Left ventricle myocardium inferior (tissue), 1 donor: Measurements from ENCODE around the gene WNT4. TPM values are rescaled to one million over a fixed set of nuclear protein-coding genes. Genes with fewer than 3 reads are reported as not detected.

Experiments
- DNase-seq: peaks from one replicate; pipeline ENCODE4 v3.0.0-alpha.2; 2020
- H3K27ac ChIP-seq: fragments of 200-600 bp; replicated peaks from 2 replicates; pipeline ENCODE4 v1.8.0; 2021
- H3K27me3 ChIP-seq: fragments of 200-600 bp; 2 replicates; pipeline ENCODE4 v1.8.0; 2021; ENCODE audit warnings: low read depth
- H3K36me3 ChIP-seq: fragments of 200-600 bp; 2 replicates; pipeline ENCODE4 v1.8.0; 2021
- H3K4me1 ChIP-seq: fragments of 200-600 bp; 2 replicates; pipeline ENCODE4 v1.8.0; 2021
- H3K4me3 ChIP-seq: fragments of 200-600 bp; 2 replicates; pipeline ENCODE4 v1.8.0; 2021; ENCODE audit warnings: mild to moderate bottlenecking, moderate library complexity
- H3K9me3 ChIP-seq: fragments of 200-600 bp; replicated peaks from 2 replicates; pipeline ENCODE4 v1.8.0; 2021
- intact Hi-C: fragments of 100-400 bp; cut with micrococcal nuclease; formaldehyde crosslinking; loops from one replicate; pipeline ENCODE4 v1.11.0; 2022
- total RNA-seq: library from RNA; stranded (reverse); fragmentation: NEBNext Ultra II Directional; extraction: Animal tissue kit (Norgen Biotek cat#: 25700); gene quantifications from one replicate; pipeline ENCODE4 v1.2.1, GENCODE V29; 2021
- TF ChIP-seq, protein P1 (sequence below): fragments of 200-600 bp; IDR thresholded peaks from 2 replicates; pipeline ENCODE4 v1.8.0; 2021; ENCODE audit warnings: antibody characterized with exemption, mild to moderate bottlenecking, borderline replicate concordance
- donor health status: DM: no; HTN: yes; CAD: no; lungs with severe emphysema.

Gene WNT4
- total RNA-seq, 1 donor from 2014 or later: not detected

DNA sequence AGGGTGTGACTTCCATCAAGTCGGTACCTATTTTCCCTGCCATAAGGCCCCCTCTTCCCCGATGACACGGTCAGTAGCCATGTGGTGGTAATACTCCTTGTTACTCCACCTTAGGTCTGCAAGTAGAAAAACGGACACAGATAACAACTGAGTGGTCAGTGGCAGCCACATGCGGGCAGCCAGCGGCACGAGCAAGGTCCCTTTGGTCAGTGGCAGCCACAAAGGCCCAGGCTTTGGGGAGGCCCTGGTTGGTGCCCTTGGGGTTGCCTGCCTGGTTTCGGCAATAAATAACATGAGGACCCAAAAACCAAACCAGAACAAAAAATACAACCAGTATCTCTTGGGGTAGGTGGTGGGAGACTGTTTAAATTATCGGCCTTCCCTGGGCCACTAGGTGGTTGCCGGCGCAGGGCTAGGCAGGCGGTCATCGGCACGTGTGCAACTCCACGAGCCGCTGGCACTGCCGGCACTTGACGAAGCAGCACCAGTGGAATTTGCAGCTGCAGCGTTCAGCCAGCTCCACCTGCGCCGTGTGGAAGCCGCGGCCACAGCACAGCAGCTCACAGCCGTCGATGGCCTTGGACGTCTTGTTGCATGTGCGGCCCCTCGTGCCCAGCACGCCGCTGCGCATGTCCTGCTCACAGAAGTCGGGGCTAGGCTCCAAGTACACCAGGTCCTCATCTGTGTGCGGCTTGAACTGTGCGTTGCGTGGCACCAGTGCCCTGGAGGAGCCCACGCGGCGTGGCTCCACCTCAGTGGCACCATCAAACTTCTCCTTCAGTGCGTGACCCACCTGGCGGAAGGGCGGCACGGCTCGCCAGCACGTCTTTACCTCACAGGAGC lies 23.1 kb downstream of the WNT4 start:
- H3K27ac ChIP-seq: no peak overlapping the region
- TF ChIP-seq, protein P1, sequence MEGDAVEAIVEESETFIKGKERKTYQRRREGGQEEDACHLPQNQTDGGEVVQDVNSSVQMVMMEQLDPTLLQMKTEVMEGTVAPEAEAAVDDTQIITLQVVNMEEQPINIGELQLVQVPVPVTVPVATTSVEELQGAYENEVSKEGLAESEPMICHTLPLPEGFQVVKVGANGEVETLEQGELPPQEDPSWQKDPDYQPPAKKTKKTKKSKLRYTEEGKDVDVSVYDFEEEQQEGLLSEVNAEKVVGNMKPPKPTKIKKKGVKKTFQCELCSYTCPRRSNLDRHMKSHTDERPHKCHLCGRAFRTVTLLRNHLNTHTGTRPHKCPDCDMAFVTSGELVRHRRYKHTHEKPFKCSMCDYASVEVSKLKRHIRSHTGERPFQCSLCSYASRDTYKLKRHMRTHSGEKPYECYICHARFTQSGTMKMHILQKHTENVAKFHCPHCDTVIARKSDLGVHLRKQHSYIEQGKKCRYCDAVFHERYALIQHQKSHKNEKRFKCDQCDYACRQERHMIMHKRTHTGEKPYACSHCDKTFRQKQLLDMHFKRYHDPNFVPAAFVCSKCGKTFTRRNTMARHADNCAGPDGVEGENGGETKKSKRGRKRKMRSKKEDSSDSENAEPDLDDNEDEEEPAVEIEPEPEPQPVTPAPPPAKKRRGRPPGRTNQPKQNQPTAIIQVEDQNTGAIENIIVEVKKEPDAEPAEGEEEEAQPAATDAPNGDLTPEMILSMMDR: no peak
- H3K36me3 ChIP-seq: peaks cover 12% of the 10 kb centered on the region
- peaks cover 34% of the 10 kb centered on the region for H3K4me1 ChIP-seq
- intact Hi-C loops: no loop called here
- no peak for DNase-seq
- no peaks in the 10 kb centered on the region for H3K27me3 ChIP-seq
- H3K4me3 ChIP-seq: no peak overlapping the region
- H3K9me3 ChIP-seq: no peaks in the 10 kb centered on the region

DNA sequence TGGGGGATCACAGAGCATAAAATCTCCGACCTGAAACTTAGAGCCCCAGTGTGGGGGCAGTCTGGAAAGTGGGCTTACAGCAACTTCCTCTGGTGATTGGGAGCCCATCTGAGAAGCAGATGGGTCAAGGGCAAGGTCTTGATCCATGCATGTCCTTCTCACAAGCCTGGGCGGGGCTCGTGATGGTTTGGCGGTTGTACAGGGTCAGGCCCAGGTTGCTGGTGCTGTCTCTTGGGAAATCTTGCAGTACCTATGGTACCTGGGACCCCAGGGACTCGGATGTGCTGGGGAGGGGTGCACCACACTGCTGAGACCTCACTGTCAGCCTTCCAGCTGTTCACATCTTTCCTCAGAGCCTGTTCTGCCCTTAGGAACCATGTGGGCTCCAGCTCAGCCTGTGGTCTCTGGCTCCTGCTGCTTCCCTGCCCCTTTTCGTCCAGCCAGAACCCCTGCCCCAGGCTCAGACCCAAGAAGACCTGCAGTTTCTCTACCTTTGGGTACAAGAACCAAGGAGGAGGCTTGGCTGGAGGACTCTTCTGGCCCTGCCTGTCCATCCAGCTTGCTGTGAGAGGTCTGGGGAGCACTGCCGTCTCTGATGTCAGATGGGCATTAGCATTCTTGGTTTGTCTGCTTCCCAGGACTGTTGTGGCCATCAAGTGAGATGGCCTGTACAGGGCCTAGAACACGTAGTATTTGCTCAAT lies 24.5 kb downstream of the WNT4 start:
- H3K9me3 ChIP-seq: no peaks in the 10 kb centered on the region
- TF ChIP-seq, protein P1: no peak
- peaks cover 12% of the 10 kb centered on the region for H3K36me3 ChIP-seq
- intact Hi-C loops: no loop called here
- H3K4me3 ChIP-seq: no peak overlapping the region
- H3K4me1 ChIP-seq: peaks cover 48% of the 10 kb centered on the region
- no peaks in the 10 kb centered on the region for H3K27me3 ChIP-seq
- H3K27ac ChIP-seq: no peak overlapping the region
- DNase-seq: no peak

DNA sequence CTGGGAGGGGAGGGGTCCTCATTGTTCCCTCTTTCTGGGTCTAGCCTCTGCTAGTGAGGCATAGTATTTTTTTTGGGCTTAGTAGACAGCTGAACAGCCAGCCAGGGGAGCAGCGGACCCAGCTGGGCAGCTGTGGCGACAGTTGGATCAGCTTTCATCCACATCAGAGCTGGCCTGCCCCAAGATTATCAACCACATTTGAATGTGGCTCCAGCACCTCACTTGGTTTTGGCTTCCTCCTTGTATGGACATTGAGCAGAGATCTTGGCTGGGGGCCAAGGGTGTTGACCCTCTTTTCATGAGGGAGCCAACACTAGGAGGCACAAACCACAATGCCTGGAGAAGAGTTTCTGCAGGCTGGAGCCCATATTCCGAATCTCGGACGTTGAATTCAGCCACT lies 25.0 kb downstream of the WNT4 start:
- no peaks in the 10 kb centered on the region for H3K27me3 ChIP-seq
- peaks cover 54% of the 10 kb centered on the region for H3K4me1 ChIP-seq
- intact Hi-C loops: no loop called here
- no peak overlapping the region for H3K27ac ChIP-seq
- peaks cover 12% of the 10 kb centered on the region for H3K36me3 ChIP-seq
- TF ChIP-seq, protein P1: no peak
- H3K9me3 ChIP-seq: no peaks in the 10 kb centered on the region
- no peak overlapping the region for H3K4me3 ChIP-seq
- DNase-seq: no peak

DNA sequence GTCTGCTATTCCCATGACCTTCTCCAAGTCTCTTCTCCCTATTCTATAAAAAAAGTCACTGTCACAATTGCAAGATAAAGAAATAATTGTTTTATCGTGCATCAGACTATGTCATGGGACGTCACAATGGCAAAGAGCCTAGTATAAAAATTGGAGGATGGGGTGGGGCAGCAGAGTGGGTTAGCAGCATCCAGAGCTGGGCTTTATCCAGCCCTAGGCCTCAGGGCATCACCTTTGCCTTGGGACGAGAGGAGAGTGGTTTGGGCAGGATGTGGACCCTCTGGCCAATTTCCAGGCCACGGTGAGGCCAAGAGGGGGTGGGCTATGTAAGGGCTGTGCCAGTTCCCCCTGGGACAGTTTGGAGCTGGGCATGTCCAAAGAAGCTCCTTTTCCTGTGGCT lies 25.7 kb downstream of the WNT4 start:
- Histone ChIP-seq H3K27me3 (no peaks in the 10 kb centered on the region), H3K27ac (no peak overlapping the region), H3K9me3 (no peaks in the 10 kb centered on the region), H3K36me3 (peaks cover 12% of the 10 kb centered on the region), H3K4me1 (peaks cover 60% of the 10 kb centered on the region), H3K4me3 (no peak overlapping the region)
- TF ChIP-seq, protein P1: no peak
- DNase-seq: no peak
- intact Hi-C loops: no loop called here

DNA sequence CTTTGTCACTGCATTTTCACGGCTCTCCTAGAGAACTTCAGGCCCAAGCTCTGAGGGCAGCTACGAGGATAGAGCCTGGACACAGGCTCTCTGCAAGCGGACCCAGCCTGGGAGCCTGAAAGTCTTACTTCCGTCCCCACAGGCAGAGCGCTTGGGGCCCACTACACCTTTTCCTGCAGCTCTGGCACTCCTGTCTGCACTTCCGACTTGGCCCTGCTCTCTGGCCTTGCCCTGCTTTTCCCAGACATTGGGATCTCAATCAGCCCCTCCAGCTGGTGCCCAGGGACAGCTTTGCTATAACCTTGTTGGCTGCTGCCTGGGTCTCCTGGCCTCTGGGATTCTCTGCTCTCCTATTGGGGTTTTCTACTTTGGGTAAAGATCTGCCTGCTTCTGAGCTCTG lies 27.6 kb downstream of the WNT4 start:
- H3K36me3 ChIP-seq: peaks cover 10% of the 10 kb centered on the region
- no peaks in the 10 kb centered on the region for H3K9me3 ChIP-seq
- no peak overlapping the region for H3K4me3 ChIP-seq
- no peaks in the 10 kb centered on the region for H3K27me3 ChIP-seq
- intact Hi-C loops: no loop called here
- no peak for DNase-seq
- peaks cover 73% of the 10 kb centered on the region for H3K4me1 ChIP-seq
- TF ChIP-seq, protein P1: no peak
- H3K27ac ChIP-seq: peak overlapping the region; percentile 29
